ENCODE data around the gene MTMR8.
"Not testable (repeated sequence)": the region's sequence is repeated elsewhere in the genome, so short reads cannot be mapped to it uniquely, and the experiment has no call there.

Gene MTMR8
- 4.9 to 12.3 (median 7.7) reads per million in 4 donors for total RNA-seq

- peak; percentile 55 to 76 (median 71) for DNase-seq
Observed at GRCh38 chrX:64394874-64395567, at the start of gene MTMR8. MTMR8 (minus strand) TSS chrX:64395452; CDS start chrX:64395363, 89 bp downstream.

- no peak for DNase-seq
Observed at GRCh38 chrX:64439551-64439950, 44.3 kb upstream of the MTMR8 start.

- DNase-seq: no peak
Observed at GRCh38 chrX:64437665-64438064, 42.4 kb upstream of the MTMR8 start.

- no peak for DNase-seq
Observed at GRCh38 chrX:64437218-64437617, 42.0 kb upstream of the MTMR8 start.

- DNase-seq: no peak
Observed at GRCh38 chrX:64428371-64428770, 33.1 kb upstream of the MTMR8 start.

- DNase-seq: peak in 1 of 5 donors; percentile 12
Observed at GRCh38 chrX:64427787-64428186, 32.5 kb upstream of the MTMR8 start.

GRCh38 chrX:64427281-64427680 is 32.0 kb upstream of the MTMR8 start:
- DNase-seq: no peak

GRCh38 chrX:64409730-64410129 is 14.5 kb upstream of the MTMR8 start:
- not testable (repeated sequence) for DNase-seq

GRCh38 chrX:64398088-64398487 is 2.8 kb upstream of the MTMR8 start:
- no peak for DNase-seq

GRCh38 chrX:64395568-64395929 is 297 bp upstream of the MTMR8 start:
- no peak for DNase-seq

- no peak for DNase-seq
Observed at GRCh38 chrX:64394059-64394873, 986 bp downstream of the MTMR8 start.

GRCh38 chrX:64389489-64389888 is 5.8 kb downstream of the MTMR8 start:
- no peak for DNase-seq

GRCh38 chrX:64380789-64381188 is 14.5 kb downstream of the MTMR8 start:
- not testable (repeated sequence) for DNase-seq

GRCh38 chrX:64379924-64380323 is 15.3 kb downstream of the MTMR8 start:
- no peak for DNase-seq

GRCh38 chrX:64377753-64378152 is 17.5 kb downstream of the MTMR8 start:
- DNase-seq: no peak

- DNase-seq: no peak
Observed at GRCh38 chrX:64352081-64352480, 43.2 kb downstream of the MTMR8 start.

GRCh38 chrX:64350521-64350920 is 44.7 kb downstream of the MTMR8 start:
- no peak for DNase-seq

- DNase-seq: no peak
Observed at GRCh38 chrX:64350047-64350446, 45.2 kb downstream of the MTMR8 start.

GRCh38 chrX:64342811-64343210 is 52.4 kb downstream of the MTMR8 start:
- no peak for DNase-seq

- no peak for DNase-seq
Observed at GRCh38 chrX:64338296-64338695, 57.0 kb downstream of the MTMR8 start.

- DNase-seq: no peak
Observed at GRCh38 chrX:64334467-64334866, 60.8 kb downstream of the MTMR8 start.

- DNase-seq: no peak
Observed at GRCh38 chrX:64330284-64330683, 65.0 kb downstream of the MTMR8 start.

- no peak for DNase-seq
Observed at GRCh38 chrX:64321507-64321906, 73.7 kb downstream of the MTMR8 start.

- no peak for DNase-seq
Observed at GRCh38 chrX:64313624-64314023, 81.6 kb downstream of the MTMR8 start.

Measured in T-helper 1 cell (primary cell).